Stimulated activated naive CD8-positive, alpha-beta T cell treated with anti-CD3 and anti-CD28 coated beads, Interleukin-15, amount 100 ng/mL, for 72 hours (primary cell): ENCODE measurements around the gene DUSP7.

Source experiments
- ATAC-seq: fragments of 150-1000 bp; cut with Tn5 transposase; 2 replicates; pipeline ENCODE4 v1.10.0; 2021; ENCODE audit warnings: mild to moderate bottlenecking, moderate library complexity
- DNase-seq, 2 donors: peaks; one replicate each; pipeline ENCODE4 v3.0.0; 2021 to 2022
- H3K27ac Mint-ChIP-seq, 2 donors: one replicate each; pipeline ENCODE4 v1.8.0; 2022; ENCODE audit warnings: mild to moderate bottlenecking in 2 of 2, mixed read lengths in 2 of 2, moderate library complexity in 2 of 2
- H3K27me3 Mint-ChIP-seq: one replicate; pipeline ENCODE4 v1.8.0; 2022; ENCODE audit warnings: mixed read lengths
- H3K4me1 Mint-ChIP-seq: one replicate; pipeline ENCODE4 v1.8.0; 2022; ENCODE audit warnings: mild to moderate bottlenecking, mixed read lengths
- H3K4me3 Mint-ChIP-seq, 2 donors: one replicate each; pipeline ENCODE4 v1.8.0; 2022; ENCODE audit warnings: mild to moderate bottlenecking in 2 of 2, mixed read lengths in 2 of 2, moderate library complexity in 1 of 2
- H3K9me3 Mint-ChIP-seq, 2 donors: one replicate each; pipeline ENCODE4 v1.8.0; 2022; ENCODE audit warnings: mixed read lengths in 2 of 2

The DUSP7 gene

DNA sequence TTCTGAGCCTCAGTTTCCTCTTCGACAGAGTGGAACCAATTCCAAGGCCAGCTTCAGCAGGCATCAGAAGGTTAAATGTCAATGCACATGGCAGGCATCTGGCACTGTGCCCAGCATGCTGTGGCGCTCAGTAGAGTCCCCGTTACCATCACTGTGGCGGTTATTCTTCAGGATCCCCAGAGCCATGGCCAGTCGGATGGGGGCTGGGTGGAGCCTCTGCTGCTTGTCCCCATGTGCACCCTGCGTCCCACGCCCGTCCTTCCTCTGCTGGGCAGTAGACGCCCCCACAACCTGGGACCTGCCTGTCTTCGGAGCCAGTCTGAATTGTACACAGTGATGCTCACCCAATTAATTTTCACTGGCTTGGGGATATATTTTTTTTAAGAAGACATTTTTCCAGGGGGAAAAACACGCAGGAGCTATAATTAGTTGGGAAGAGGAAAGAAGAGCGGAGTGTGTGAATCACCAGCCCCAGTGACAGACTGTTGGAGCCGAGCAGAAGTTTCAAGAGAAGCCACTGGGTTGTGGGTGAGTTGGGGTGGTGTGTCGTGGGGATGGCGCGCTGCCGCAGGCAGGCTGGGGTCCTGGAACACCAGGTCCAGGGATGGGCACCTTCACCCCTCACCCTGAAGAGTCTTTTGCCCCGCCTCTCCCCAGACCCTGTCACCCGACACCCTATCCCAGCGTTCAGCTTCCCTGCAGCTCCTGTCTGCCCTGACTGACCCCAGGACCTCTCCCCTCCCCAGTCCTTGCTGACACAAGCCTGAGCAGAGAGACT, 33.9 kb downstream of the DUSP7 start:
- Mint-ChIP-seq H3K4me3 (no peak overlapping the region), H3K9me3 (no peaks in the 10 kb centered on the region), H3K4me1 (no peaks in the 10 kb centered on the region), H3K27ac (no peak overlapping the region), H3K27me3 (no peaks in the 10 kb centered on the region)
- ATAC-seq (no peak), DNase-seq (no peak)

DNA sequence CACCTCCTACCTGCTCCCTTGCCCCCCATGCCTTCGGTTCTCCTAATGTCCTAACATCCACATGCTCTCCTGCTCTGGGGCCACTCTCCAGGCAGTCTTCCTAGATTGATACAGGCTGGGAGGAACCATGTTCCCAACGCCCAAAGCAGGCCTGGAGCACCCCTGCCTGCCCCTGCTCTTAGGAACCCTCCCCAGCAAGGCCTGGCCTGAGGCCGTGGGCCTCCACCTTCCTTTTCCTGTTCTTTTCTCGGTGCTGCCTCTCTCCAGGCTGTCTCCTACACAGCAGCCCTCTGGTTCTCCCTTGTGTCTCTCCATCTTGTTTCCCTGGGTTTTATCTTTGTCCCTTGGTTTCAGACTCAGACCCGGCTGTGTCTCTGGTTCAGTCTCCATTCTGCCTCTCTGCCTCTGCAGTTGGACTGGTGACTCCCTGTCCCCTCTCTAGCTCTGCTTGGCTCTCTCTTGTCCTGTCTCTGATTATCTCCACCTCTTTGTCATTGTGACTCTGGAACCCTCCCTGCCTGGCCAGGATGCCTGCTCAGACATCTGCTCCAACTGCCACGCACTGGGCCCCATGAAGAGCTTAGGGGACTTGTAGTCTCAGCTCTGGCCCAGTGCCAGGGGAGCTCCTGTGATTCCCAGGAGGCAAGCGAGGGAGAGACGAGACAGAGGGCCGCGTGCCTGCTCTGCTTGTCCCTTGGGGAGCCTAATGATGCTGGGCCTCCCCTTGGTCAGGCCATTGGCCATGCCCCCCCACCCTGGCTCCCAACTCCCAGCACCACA, 34.7 kb downstream of the DUSP7 start:
- Mint-ChIP-seq H3K9me3 (no peaks in the 10 kb centered on the region), H3K27ac (no peak overlapping the region), H3K4me1 (no peaks in the 10 kb centered on the region), H3K4me3 (no peak overlapping the region), H3K27me3 (no peaks in the 10 kb centered on the region)
- ATAC-seq = no peak
- no peak for DNase-seq

GRCh38 chr3:52020796-52021195, 35.6 kb downstream of the DUSP7 start:
- H3K9me3 Mint-ChIP-seq = no peaks in the 10 kb centered on the region
- DNase-seq (no peak), ATAC-seq (no peak)
- H3K27me3 Mint-ChIP-seq = no peaks in the 10 kb centered on the region
- H3K27ac Mint-ChIP-seq = peak overlapping the region in 1 of 2 donors; percentile 23
- no peaks in the 10 kb centered on the region for H3K4me1 Mint-ChIP-seq
- no peak overlapping the region for H3K4me3 Mint-ChIP-seq

GRCh38 chr3:52019352-52020080, 36.9 kb downstream of the DUSP7 start:
- DNase-seq = no peak
- Mint-ChIP-seq H3K4me1 (no peaks in the 10 kb centered on the region), H3K27me3 (no peaks in the 10 kb centered on the region), H3K4me3 (no peak overlapping the region), H3K27ac (peak overlapping the region in 1 of 2 donors; percentile 50), H3K9me3 (no peaks in the 10 kb centered on the region)
- ATAC-seq = peak; percentile 36

GRCh38 chr3:52018319-52019000, 37.9 kb downstream of the DUSP7 start:
- ATAC-seq (no peak), DNase-seq (no peak)
- Mint-ChIP-seq H3K4me3 (no peak overlapping the region), H3K27me3 (no peaks in the 10 kb centered on the region), H3K27ac (no peak overlapping the region), H3K9me3 (no peaks in the 10 kb centered on the region), H3K4me1 (no peaks in the 10 kb centered on the region)

- Mint-ChIP-seq H3K4me1 (no peaks in the 10 kb centered on the region), H3K27ac (no peak overlapping the region), H3K27me3 (no peaks in the 10 kb centered on the region), H3K9me3 (no peaks in the 10 kb centered on the region), H3K4me3 (no peak overlapping the region)
- DNase-seq = no peak
- no peak for ATAC-seq
These were observed 38.8 kb downstream of the DUSP7 start for GRCh38 chr3:52017586-52017985.

- H3K27me3 Mint-ChIP-seq = no peaks in the 10 kb centered on the region
- H3K4me1 Mint-ChIP-seq = no peaks in the 10 kb centered on the region
- H3K9me3 Mint-ChIP-seq = no peaks in the 10 kb centered on the region
- H3K27ac Mint-ChIP-seq = no peak overlapping the region
- no peak overlapping the region for H3K4me3 Mint-ChIP-seq
- DNase-seq (no peak), ATAC-seq (no peak)
These were observed 40.7 kb downstream of the DUSP7 start for GRCh38 chr3:52015438-52016228.

DNA sequence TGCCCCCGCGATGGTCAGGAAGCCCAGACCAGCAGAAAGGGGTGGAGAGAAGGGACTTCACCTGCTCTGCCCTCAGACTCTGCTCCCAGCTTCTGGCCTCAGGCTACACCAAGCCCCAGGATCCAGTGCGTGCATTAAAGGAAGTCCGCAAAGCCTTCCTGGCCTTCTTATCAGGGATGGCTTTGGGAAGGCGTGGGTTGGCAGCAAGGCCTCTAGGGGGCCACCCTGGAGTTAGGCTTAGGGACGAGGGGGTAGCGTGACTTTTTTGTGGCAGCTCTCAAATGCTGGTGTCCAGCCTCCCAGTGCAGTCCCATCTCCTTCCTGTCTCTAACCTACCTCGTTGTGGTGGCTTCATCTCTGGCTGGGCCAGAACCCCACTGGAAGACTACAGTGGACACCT, 41.8 kb downstream of the DUSP7 start:
- H3K27me3 Mint-ChIP-seq = no peaks in the 10 kb centered on the region
- no peak for DNase-seq
- H3K4me1 Mint-ChIP-seq = no peaks in the 10 kb centered on the region
- H3K9me3 Mint-ChIP-seq = no peaks in the 10 kb centered on the region
- H3K4me3 Mint-ChIP-seq = no peak overlapping the region
- no peak for ATAC-seq
- H3K27ac Mint-ChIP-seq = no peak overlapping the region

- no peaks in the 10 kb centered on the region for H3K27me3 Mint-ChIP-seq
- H3K9me3 Mint-ChIP-seq = no peaks in the 10 kb centered on the region
- no peak overlapping the region for H3K4me3 Mint-ChIP-seq
- ATAC-seq (no peak), DNase-seq (no peak)
- peak overlapping the region in 1 of 2 donors; percentile 23 for H3K27ac Mint-ChIP-seq
- H3K4me1 Mint-ChIP-seq = no peaks in the 10 kb centered on the region
These were observed 42.4 kb downstream of the DUSP7 start for GRCh38 chr3:52013802-52014598.

GRCh38 chr3:52012699-52013098, 43.7 kb downstream of the DUSP7 start:
- DNase-seq (no peak), ATAC-seq (no peak)
- no peaks in the 10 kb centered on the region for H3K9me3 Mint-ChIP-seq
- H3K27me3 Mint-ChIP-seq = no peaks in the 10 kb centered on the region
- H3K27ac Mint-ChIP-seq = peak overlapping the region in 1 of 2 donors; percentile 79
- no peaks in the 10 kb centered on the region for H3K4me1 Mint-ChIP-seq
- no peak overlapping the region for H3K4me3 Mint-ChIP-seq

- H3K9me3 Mint-ChIP-seq = no peaks in the 10 kb centered on the region
- ATAC-seq (no peak), DNase-seq (no peak)
- peaks cover 9% of the 10 kb centered on the region for H3K4me1 Mint-ChIP-seq
- no peaks in the 10 kb centered on the region for H3K27me3 Mint-ChIP-seq
- H3K4me3 Mint-ChIP-seq = no peak overlapping the region
- no peak overlapping the region for H3K27ac Mint-ChIP-seq
These were observed 45.9 kb downstream of the DUSP7 start for GRCh38 chr3:52010431-52010830.

DNA sequence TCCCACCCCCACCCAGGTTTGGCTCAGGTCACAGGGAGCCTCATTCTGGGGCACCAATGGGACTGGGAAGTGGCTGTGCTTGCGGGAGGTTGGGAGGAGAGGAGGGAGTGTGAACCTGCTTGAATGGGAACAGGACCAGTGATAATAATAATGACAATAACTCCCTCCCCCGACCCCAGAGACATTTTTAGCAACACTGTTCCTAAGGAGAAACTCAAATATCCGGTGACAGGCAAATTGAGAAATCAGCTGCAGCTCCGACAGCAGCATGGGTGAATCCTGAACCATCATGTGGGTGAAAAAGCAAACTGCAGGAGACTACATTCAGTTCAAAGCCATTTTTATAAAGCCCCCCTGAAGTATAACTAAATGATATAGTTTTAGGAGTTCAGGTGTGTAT, 49.1 kb downstream of the DUSP7 start:
- Mint-ChIP-seq H3K27me3 (no peaks in the 10 kb centered on the region), H3K9me3 (no peaks in the 10 kb centered on the region), H3K4me3 (no peak overlapping the region), H3K4me1 (peaks cover 15% of the 10 kb centered on the region), H3K27ac (no peak overlapping the region)
- DNase-seq = no peak
- no peak for ATAC-seq

DNA sequence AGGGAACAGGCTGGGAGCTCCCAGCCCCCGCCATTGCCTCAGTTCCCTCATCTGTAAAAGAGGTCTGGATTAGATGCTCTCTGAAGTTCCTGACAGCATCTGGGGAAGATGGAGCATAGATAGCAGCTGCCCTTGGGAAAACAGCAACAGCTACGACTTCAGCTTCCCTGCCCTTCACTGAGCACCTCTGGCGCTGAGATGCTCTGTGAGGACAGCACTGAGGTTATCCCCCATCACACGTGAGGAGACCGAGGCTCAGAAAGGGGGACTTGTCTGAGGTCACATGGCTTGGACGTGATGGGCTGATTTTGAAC, 49.6 kb downstream of the DUSP7 start:
- no peaks in the 10 kb centered on the region for H3K9me3 Mint-ChIP-seq
- peaks cover 17% of the 10 kb centered on the region for H3K4me1 Mint-ChIP-seq
- DNase-seq = no peak
- H3K27ac Mint-ChIP-seq = no peak overlapping the region
- H3K27me3 Mint-ChIP-seq = no peaks in the 10 kb centered on the region
- ATAC-seq = no peak
- H3K4me3 Mint-ChIP-seq = no peak overlapping the region

DNA sequence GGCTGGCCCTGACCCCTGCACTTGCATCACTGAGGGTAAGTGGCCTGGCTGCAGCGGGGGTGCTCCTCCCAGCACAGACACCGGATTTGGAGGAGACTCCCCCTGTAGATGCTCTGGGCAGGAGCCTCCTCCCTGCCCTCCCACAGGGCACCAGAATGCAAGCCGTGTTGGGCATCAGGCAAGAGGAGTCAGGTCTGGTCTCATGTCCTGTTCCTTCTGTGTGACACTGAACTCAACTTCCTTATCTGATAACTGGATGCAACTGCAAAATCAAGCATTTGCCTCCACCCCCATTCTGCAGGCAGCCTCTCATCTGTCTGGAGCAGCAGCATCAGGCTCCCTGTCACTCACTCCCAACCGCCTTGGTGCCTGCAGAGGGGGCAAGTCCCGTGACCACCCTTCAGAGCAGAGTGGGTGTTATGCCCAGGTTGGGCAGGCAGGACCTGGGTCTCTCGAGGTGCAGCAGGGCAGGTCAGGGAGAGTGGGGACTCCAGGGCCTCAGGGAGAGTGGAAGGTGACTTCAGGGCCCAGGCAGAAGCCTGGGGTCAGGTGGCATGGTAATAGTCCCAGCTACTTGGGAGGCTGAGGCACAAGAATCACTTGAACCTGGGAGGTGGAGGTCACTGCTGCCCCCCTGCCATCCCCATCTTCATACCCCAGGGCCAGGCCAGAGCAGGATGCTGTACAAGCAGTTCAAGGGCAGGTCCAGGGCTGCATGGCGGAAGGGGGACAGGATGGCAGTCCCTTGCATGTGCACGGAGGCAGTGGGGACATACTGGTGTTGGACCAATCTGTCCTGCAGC, 50.2 kb downstream of the DUSP7 start:
- ATAC-seq (no peak), DNase-seq (no peak)
- H3K27me3 Mint-ChIP-seq = no peaks in the 10 kb centered on the region
- H3K4me3 Mint-ChIP-seq = no peak overlapping the region
- peaks cover 23% of the 10 kb centered on the region for H3K4me1 Mint-ChIP-seq
- no peaks in the 10 kb centered on the region for H3K9me3 Mint-ChIP-seq
- H3K27ac Mint-ChIP-seq = no peak overlapping the region
